Measurements from ENCODE around the gene LINC01488. TPM values are rescaled to one million over a fixed set of nuclear protein-coding genes. Genes with fewer than 3 reads are reported as not detected.

Gene LINC01488
- total RNA-seq, 1 donor from 2014 or later, result not detected

DNA sequence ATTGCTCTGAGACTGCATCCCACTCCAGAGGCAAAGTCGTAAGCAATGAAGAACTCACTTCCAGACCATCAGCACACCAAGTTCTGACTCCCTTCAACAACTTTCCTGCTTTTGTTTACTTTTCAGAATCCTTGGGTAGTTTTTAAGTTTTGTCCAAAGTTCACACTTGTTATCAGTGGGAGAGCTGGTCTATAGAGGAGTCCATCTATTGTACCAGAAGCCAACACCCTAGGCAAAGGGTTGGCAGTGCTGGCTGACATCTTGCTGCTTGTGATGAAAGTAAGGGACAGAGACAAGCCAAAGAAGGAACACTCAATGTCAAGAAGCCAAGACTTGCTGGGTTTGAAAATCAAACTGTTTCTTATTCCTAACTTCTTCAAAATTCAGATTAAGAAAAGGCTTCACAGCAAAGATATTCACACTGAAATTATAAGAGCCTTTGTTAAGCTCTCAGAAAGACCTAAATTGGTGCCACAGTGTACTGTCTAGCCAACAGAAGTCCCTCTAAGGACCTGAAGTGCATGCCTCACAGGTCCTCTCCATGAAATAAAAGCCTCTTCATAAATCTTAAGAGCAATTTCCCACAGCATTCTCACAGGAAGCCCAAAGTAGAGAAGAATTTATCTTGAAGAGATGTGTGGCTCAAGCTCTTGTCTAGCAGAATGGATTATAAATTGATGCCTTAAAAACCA, 21.5 kb upstream of the LINC01488 start:
- Histone ChIP-seq H3K9me3 (peaks cover 13 to 17% of the 10 kb centered on the region in 2 donors), H3K4me3 (no peak overlapping the region), H3K36me3 (no peaks in the 10 kb centered on the region), H3K27me3 (no peaks in the 10 kb centered on the region), H3K27ac (peak overlapping the region in 1 of 2 donors; percentile 29), H3K4me1 (peaks cover 4 to 13% of the 10 kb centered on the region in 2 donors)
- no peak for DNase-seq (ENCODE audit: low spot score in 2 of 2)
- TF ChIP-seq, protein P1, sequence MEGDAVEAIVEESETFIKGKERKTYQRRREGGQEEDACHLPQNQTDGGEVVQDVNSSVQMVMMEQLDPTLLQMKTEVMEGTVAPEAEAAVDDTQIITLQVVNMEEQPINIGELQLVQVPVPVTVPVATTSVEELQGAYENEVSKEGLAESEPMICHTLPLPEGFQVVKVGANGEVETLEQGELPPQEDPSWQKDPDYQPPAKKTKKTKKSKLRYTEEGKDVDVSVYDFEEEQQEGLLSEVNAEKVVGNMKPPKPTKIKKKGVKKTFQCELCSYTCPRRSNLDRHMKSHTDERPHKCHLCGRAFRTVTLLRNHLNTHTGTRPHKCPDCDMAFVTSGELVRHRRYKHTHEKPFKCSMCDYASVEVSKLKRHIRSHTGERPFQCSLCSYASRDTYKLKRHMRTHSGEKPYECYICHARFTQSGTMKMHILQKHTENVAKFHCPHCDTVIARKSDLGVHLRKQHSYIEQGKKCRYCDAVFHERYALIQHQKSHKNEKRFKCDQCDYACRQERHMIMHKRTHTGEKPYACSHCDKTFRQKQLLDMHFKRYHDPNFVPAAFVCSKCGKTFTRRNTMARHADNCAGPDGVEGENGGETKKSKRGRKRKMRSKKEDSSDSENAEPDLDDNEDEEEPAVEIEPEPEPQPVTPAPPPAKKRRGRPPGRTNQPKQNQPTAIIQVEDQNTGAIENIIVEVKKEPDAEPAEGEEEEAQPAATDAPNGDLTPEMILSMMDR (IDR thresholded peaks at IDR 0.05), result no peak
- intact Hi-C loops (cut with DNase I), result no loop called here

- H3K27ac ChIP-seq, result peak overlapping the region in 1 of 2 donors; percentile 29
- H3K27me3 ChIP-seq, result no peaks in the 10 kb centered on the region
- no peak overlapping the region for H3K4me3 ChIP-seq
- TF ChIP-seq, protein P1 (IDR thresholded peaks at IDR 0.05), result no peak
- peaks cover 4 to 13% of the 10 kb centered on the region in 2 donors for H3K4me1 ChIP-seq
- intact Hi-C loops (cut with DNase I), result no loop called here
- no peaks in the 10 kb centered on the region for H3K36me3 ChIP-seq
- no peak for DNase-seq (ENCODE audit: low spot score in 2 of 2)
- peaks cover 13 to 17% of the 10 kb centered on the region in 2 donors for H3K9me3 ChIP-seq
Measured at GRCh38 chr11:69460540-69461257, 20.8 kb upstream of the LINC01488 start.

- intact Hi-C loops (cut with DNase I), result no loop called here
- TF ChIP-seq, protein P1 (IDR thresholded peaks at IDR 0.05), result no peak
- DNase-seq (ENCODE audit: low spot score in 2 of 2), result no peak
Measured at GRCh38 chr11:69461272-69461962, 20.0 kb upstream of the LINC01488 start.

DNA sequence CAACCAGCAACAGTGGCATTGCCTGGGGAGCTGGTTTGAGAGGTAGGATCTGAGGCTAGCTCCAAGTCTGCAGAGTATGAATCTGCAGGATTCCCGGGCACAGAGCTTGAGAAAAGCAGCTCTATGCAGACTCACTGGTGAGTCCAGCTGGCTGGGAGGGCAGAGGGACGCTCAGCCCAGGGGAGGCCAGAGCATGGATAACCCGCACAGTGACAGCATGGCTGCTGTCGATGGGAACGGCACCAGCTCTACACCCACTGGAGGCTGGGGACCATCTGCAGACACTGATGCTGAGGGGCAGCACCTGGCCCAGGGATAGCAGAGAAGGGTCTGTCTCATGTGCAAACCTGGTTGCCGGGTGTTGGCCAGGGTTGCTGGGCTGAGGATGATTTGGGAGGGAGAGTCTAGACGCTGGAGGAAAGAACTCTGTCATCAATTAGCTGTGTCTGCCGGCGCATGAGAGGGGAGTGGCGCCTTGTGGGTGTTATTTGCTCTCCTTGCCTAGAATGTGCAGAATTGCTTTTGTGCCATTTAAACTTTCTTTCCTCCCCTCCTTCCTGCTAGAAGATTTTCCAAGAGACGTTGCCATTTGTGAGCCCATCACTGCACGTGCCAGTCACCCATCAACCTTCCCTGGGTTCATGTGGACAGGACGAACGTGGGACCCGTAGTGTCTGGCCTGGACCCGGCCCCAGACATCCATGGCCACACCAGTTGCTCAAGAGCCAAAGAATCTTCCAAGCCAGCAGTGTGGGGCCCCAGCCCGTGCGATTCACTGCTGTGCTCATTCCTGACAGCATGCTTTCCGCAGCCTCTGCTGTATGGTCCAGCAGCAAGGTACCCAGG, 19.1 kb upstream of the LINC01488 start:
- H3K36me3 ChIP-seq, result no peaks in the 10 kb centered on the region
- H3K27ac ChIP-seq, result peak overlapping the region in 1 of 2 donors; percentile 19
- H3K4me1 ChIP-seq, result peaks cover 4 to 13% of the 10 kb centered on the region in 2 donors
- TF ChIP-seq, protein P1 (IDR thresholded peaks at IDR 0.05), result no peak
- peaks cover 12 to 13% of the 10 kb centered on the region in 2 donors for H3K9me3 ChIP-seq
- intact Hi-C loops (cut with DNase I), result no loop called here
- DNase-seq (ENCODE audit: low spot score in 2 of 2), result no peak
- H3K4me3 ChIP-seq, result no peak overlapping the region
- no peaks in the 10 kb centered on the region for H3K27me3 ChIP-seq

More at GRCh38 chr11:69461272-69461962, 20.0 kb upstream of the LINC01488 start:
- Histone ChIP-seq H3K9me3 (peaks cover 13 to 16% of the 10 kb centered on the region in 2 donors), H3K4me1 (peaks cover 4 to 13% of the 10 kb centered on the region in 2 donors), H3K36me3 (no peaks in the 10 kb centered on the region), H3K27me3 (no peaks in the 10 kb centered on the region), H3K27ac (no peak overlapping the region), H3K4me3 (no peak overlapping the region)

Data from ascending aorta (tissue), 2 donors.